Gastroesophageal sphincter (tissue), 4 donors: ENCODE data around the gene MEGF6. TPM values are rescaled to one million over a fixed set of nuclear protein-coding genes. Genes with fewer than 3 reads are reported as not detected.

Experiments
- ATAC-seq: fragments of 150-250 bp; one replicate; pipeline ENCODE4 v1.9.1; 2016; ENCODE audit warnings: mild to moderate bottlenecking, moderate library complexity
- H3K27ac ChIP-seq, 4 donors: fragments of 200-600 bp; sonication (generic) in 3 of 4; 1 replicate in 3 of 4; 2 replicates in 1 of 4; pipeline ENCODE4 v1.5.1; 2016 to 2019
- H3K27me3 ChIP-seq: fragments of 200-600 bp; sonication (generic); one replicate; pipeline ENCODE4 v1.5.1; 2019
- H3K36me3 ChIP-seq, 2 donors: fragments of 200-600 bp; sonication (generic); one replicate each; pipeline ENCODE4 v1.5.1; 2019; ENCODE audit warnings: control low read depth in 1 of 2
- H3K4me1 ChIP-seq, 3 donors: fragments of 200-600 bp; sonication (generic); 1 replicate in 2 of 3; 2 replicates in 1 of 3; pipeline ENCODE4 v1.5.1; 2016 to 2019; ENCODE audit warnings: control low read depth in 2 of 3
- H3K4me3 ChIP-seq, 2 donors: fragments of 200-600 bp; sonication (generic); one replicate each; pipeline ENCODE4 v1.5.1; 2019; ENCODE audit warnings: mild to moderate bottlenecking in 1 of 2, moderate library complexity in 1 of 2
- H3K9me3 ChIP-seq, 3 donors: fragments of 200-600 bp; sonication (generic); one replicate each; pipeline ENCODE4 v1.5.1; 2017 to 2019; ENCODE audit warnings: control low read depth in 2 of 3
- CTCF ChIP-seq, 4 experiments: fragments of 200-600 bp in 2 of 4; fragments of 450-650 bp in 2 of 4; sonication (generic) in 1 of 4; IDR thresholded peaks; one replicate each; pipeline ENCODE4 v1.5.1; 2017 to 2019; ENCODE audit warnings: antibody characterized with exemption in 4 of 4, mild to moderate bottlenecking in 2 of 4, moderate library complexity in 2 of 4
- EP300 ChIP-seq: sonication (generic); formaldehyde crosslinking; IDR thresholded peaks from one replicate; pipeline ENCODE4 v1.6.1; 2017; ENCODE audit warnings: antibody characterized with exemption, mild to moderate bottlenecking
- POLR2A ChIP-seq, 2 donors: fragments of 450-650 bp; IDR thresholded peaks; one replicate each; pipeline ENCODE4 v1.6.1; 2017; ENCODE audit warnings: antibody characterized with exemption in 2 of 2, mild to moderate bottlenecking in 2 of 2, moderate library complexity in 1 of 2
- POLR2AphosphoS5 ChIP-seq: sonication (generic); formaldehyde crosslinking; IDR thresholded peaks from one replicate; pipeline ENCODE4 v1.6.1; 2017; ENCODE audit warnings: antibody characterized with exemption
- WGBS, 2 donors: methylation state at CpG; one replicate each; pipeline ENCODE4 v1.1.5; 2018; ENCODE audit warnings: low coverage in 1 of 2; 5-methylcytosine and 5-hydroxymethylcytosine counted together
- total RNA-seq, 4 donors: library from RNA; depleted of rRNA; stranded (reverse); fragments of >200 nt; gene quantifications; one replicate each; pipeline ENCODE4 v1.1.0, GENCODE V29; 2016

MEGF6 gene
- total RNA-seq, 4 donors from 2014 or later: 4.7 to 15.5 (median 10.8) TPM

GRCh38 chr1:3506041-3506440 is 105.3 kb downstream of the MEGF6 start:
- Histone ChIP-seq H3K27me3 (no peaks in the 10 kb centered on the region), H3K9me3 (no peaks in the 10 kb centered on the region), H3K27ac (no peak overlapping the region), H3K4me1 (peaks cover 0 to 11% (median 0%) of the 10 kb centered on the region in 3 donors), H3K36me3 (peaks cover 0 to 4% of the 10 kb centered on the region in 2 donors), H3K4me3 (no peak overlapping the region)
- TF ChIP-seq POLR2A (IDR thresholded peaks at IDR 0.05) (no peak), EP300 (no peak), POLR2AphosphoS5 (no peak), CTCF (IDR thresholded peaks at IDR 0.05) (no peak)
- no peak for ATAC-seq
- no CpG with 5 or more reads among the region's 15 CpGs for WGBS, 2 donors

- peaks cover 0 to 11% (median 0%) of the 10 kb centered on the region in 3 donors for H3K4me1 ChIP-seq
- 0% methylated on average over 1 of the region's 20 CpGs; no CpG with 5 or more reads in 1 of the 2 donors for WGBS, 2 donors
- H3K36me3 ChIP-seq: peaks cover 0 to 13% of the 10 kb centered on the region in 2 donors
- H3K27ac ChIP-seq: peak overlapping the region in 1 of 4 donors; percentile 63
- H3K27me3 ChIP-seq: no peaks in the 10 kb centered on the region
- no peaks in the 10 kb centered on the region for H3K9me3 ChIP-seq
- H3K4me3 ChIP-seq: no peak overlapping the region
- TF ChIP-seq POLR2AphosphoS5 (no peak), POLR2A (IDR thresholded peaks at IDR 0.05) (no peak)
- ATAC-seq: no peak
Measured at GRCh38 chr1:3505161-3505560, 106.1 kb downstream of the MEGF6 start.

- H3K27ac ChIP-seq: peak overlapping the region in 3 of 4 donors; percentile 13 to 63 (median 47)
- H3K4me3 ChIP-seq: no peak overlapping the region
- H3K27me3 ChIP-seq: no peaks in the 10 kb centered on the region
- peaks cover 0 to 11% (median 0%) of the 10 kb centered on the region in 3 donors for H3K4me1 ChIP-seq
- no CpG with 5 or more reads among the region's 7 CpGs for WGBS, 2 donors
- H3K9me3 ChIP-seq: no peaks in the 10 kb centered on the region
- no peak for ATAC-seq
- TF ChIP-seq POLR2AphosphoS5 (no peak), POLR2A (IDR thresholded peaks at IDR 0.05) (no peak), CTCF (IDR thresholded peaks at IDR 0.05) (no peak), EP300 (no peak)
- peaks cover 0 to 13% of the 10 kb centered on the region in 2 donors for H3K36me3 ChIP-seq
Measured at GRCh38 chr1:3504822-3505153, 106.5 kb downstream of the MEGF6 start.

GRCh38 chr1:3504151-3504821 is 107.0 kb downstream of the MEGF6 start:
- Histone ChIP-seq H3K9me3 (no peaks in the 10 kb centered on the region), H3K36me3 (peaks cover 0 to 18% of the 10 kb centered on the region in 2 donors), H3K27ac (peak overlapping the region in 3 of 4 donors; percentile 13 to 63 (median 47)), H3K4me3 (no peak overlapping the region), H3K27me3 (no peaks in the 10 kb centered on the region), H3K4me1 (peaks cover 0 to 11% (median 0%) of the 10 kb centered on the region in 3 donors)
- 79% methylated on average over 17 of the region's 31 CpGs; no CpG with 5 or more reads in 1 of the 2 donors for WGBS, 2 donors
- TF ChIP-seq EP300 (no peak), CTCF (IDR thresholded peaks at IDR 0.05) (no peak), POLR2AphosphoS5 (no peak), POLR2A (IDR thresholded peaks at IDR 0.05) (no peak)
- ATAC-seq: peak; percentile 85

- Histone ChIP-seq H3K4me1 (peaks cover 0 to 11% (median 0%) of the 10 kb centered on the region in 3 donors), H3K36me3 (peaks cover 0 to 19% of the 10 kb centered on the region in 2 donors), H3K27ac (peak overlapping the region in 1 of 4 donors; percentile 49), H3K27me3 (no peaks in the 10 kb centered on the region), H3K4me3 (no peak overlapping the region), H3K9me3 (no peaks in the 10 kb centered on the region)
- TF ChIP-seq POLR2AphosphoS5 (no peak), EP300 (no peak), POLR2A (IDR thresholded peaks at IDR 0.05) (no peak), CTCF (IDR thresholded peaks at IDR 0.05) (no peak)
- no peak for ATAC-seq
- 83 to 87% methylated on average over 1 to 6 of the region's 8 CpGs for WGBS, 2 donors
Measured at GRCh38 chr1:3503525-3503886, 107.8 kb downstream of the MEGF6 start.
